GDM1 (cell line): ENCODE results near the gene SEPTIN1.
A peak's percentile ranks its signal among the peaks of the same experiment; 100 is the strongest.

Experiments used
- DNase-seq: peaks from one replicate; lab custom pipeline; 2025; lab: John Stamatoyannopoulos, UW

The SEPTIN1 gene

GRCh38 chr16:30382111-30382881 is at the start of gene SEPTIN1:
Gene SEPTIN1 (minus strand): TSS chr16:30382561. CDS start chr16:30382542, 19 bp downstream.
- peak; percentile 26 for DNase-seq

- no peak for DNase-seq
Observed at GRCh38 chr16:30430428-30430970, 48.1 kb upstream of the SEPTIN1 start.

- peak; percentile 98 for DNase-seq
Observed at GRCh38 chr16:30429678-30430427, 47.5 kb upstream of the SEPTIN1 start, which contains the start of gene DCTPP1. Gene DCTPP1 (minus strand): TSS chr16:30430030. CDS start chr16:30429980, 50 bp downstream.

- DNase-seq: no peak
Observed at GRCh38 chr16:30429418-30429677, 47.0 kb upstream of the SEPTIN1 start.

GRCh38 chr16:30428055-30428454 is 45.7 kb upstream of the SEPTIN1 start:
- no peak for DNase-seq

GRCh38 chr16:30421010-30421409 is 38.6 kb upstream of the SEPTIN1 start:
- DNase-seq: no peak

GRCh38 chr16:30418350-30419181 is 36.2 kb upstream of the SEPTIN1 start:
- DNase-seq: no peak

GRCh38 chr16:30417529-30418349 is 35.4 kb upstream of the SEPTIN1 start:
- no peak for DNase-seq

- no peak for DNase-seq
Observed at GRCh38 chr16:30416624-30417528, 34.5 kb upstream of the SEPTIN1 start.

- DNase-seq: no peak
Observed at GRCh38 chr16:30416047-30416603, 33.8 kb upstream of the SEPTIN1 start.

GRCh38 chr16:30414159-30414558 is 31.8 kb upstream of the SEPTIN1 start:
- DNase-seq: no peak

- no peak for DNase-seq
Observed at GRCh38 chr16:30413112-30413806, 30.9 kb upstream of the SEPTIN1 start.

- peak; percentile 77 for DNase-seq
Observed at GRCh38 chr16:30409125-30410060, 27.0 kb upstream of the SEPTIN1 start.

GRCh38 chr16:30407804-30408534 is 25.6 kb upstream of the SEPTIN1 start:
- no peak for DNase-seq

GRCh38 chr16:30407102-30407803 is 24.9 kb upstream of the SEPTIN1 start, which contains the start of gene ZNF771:
Gene ZNF771 (plus strand): TSS chr16:30407606. CDS start chr16:30408054, 448 bp downstream.
- DNase-seq: peak; percentile 80

GRCh38 chr16:30406795-30407101 is 24.4 kb upstream of the SEPTIN1 start:
- no peak for DNase-seq
